NCI-H2196 treated with DMSO at 0.1 percent for 48 hours (cell line): ENCODE measurements around the gene SHC3.

ENCODE experiments used
- DNase-seq: peaks from one replicate; lab custom pipeline; 2025; ENCODE audit not compliant: unreplicated experiment; lab: John Stamatoyannopoulos, UW

Gene SHC3

DNA sequence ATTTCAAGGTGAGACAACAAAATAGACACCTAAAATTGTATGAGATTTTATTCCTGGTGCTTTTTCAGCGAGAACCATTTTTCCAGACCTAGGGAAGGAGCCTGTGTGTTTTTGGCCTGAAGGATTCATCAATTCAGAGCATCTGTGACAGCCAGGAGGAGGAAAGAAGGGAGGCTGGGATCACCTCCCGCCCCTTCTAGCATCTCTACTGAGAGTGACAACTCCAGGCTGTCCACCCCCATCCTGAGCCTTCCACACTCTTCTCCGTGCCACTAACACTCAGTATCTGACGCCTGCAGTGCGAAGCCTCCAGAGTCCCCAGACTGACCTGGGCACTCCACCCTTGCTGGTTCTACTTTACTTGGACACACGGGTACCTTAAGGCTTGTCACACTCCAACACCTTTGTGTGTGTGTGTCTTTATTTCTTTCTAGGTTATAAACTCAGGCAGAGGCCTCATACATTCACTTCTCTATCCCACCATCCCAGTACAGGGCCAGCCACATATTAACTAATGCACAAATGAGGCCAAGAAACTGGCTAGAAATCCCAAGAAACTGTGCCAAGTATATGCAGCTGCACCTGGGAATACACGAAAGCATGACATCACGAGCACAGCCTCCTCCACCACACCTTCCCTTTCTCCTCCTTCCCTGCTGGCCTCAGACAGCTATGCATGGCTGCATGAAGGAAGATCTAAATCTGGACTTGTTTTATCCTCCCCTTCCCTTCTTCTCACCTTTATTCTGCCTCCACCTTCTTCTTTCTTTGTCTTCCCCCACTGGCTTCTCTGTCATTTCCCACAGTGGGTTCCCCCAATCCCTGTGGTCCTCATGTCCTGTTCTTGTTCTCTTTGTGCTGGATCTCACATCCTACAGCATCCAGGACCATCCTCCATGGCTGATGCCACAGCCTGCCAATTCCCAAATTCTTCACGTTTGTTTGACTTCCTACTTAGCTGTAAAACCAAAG is 171.3 kb downstream of the SHC3 start:
- DNase-seq = no peak

DNA sequence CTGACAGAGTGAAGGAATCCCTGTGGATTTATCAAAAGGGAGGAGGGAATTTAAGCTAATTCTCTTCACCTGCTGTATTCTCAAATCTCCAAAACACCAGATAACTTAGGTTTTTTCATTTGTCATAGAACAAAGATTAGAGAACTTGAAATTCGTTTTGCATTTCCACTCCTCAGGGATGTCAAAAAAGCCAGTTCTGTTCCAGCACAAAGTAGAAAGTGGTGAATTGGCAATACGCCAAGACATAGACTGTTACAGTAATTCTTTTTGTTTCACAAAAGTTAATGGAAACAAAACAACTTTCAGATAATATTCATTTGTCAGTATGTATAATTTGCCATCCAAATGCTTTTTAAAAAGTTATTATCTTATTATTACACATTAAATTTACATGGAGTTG is 172.4 kb downstream of the SHC3 start:
- DNase-seq = no peak

DNA sequence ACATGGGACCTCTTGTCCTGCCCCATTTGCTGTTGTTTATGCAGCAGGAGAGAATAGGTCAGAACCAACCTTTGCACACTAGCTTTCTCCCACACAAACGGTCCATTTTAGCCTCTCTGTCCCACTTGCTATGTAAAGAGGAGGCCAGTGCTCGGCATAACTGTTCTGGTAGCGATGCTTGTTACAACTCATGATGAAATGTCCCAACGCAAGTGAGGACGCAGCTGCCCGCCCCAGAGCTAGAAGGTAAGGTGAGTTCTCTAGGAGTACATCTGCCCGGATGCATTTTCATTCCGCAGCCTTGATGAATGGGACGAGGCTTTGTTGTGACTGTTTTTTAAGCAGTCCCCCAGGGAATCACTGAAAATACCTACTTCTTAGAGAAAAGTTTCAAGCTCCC is 173.3 kb downstream of the SHC3 start:
- no peak for DNase-seq

DNA sequence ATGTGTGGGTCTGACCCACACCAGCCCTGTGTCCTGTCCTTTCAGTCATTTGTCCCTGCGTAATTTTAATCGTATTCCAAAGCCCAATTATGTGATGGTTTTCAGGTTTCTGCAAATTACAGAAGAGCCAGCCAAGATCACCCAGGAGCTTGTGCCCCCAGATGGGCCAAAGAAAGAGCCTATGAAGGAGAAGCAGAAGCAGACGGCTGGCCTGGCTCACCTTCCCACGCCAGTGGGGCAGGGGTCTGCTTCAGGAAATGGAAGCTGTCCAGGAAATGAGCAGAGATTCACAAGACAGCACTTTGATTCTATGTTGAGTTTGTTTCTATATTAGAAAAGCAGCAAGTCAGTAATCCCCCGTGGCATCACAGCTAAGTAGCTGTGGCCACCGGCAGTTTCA is 175.6 kb downstream of the SHC3 start:
- DNase-seq = no peak

DNA sequence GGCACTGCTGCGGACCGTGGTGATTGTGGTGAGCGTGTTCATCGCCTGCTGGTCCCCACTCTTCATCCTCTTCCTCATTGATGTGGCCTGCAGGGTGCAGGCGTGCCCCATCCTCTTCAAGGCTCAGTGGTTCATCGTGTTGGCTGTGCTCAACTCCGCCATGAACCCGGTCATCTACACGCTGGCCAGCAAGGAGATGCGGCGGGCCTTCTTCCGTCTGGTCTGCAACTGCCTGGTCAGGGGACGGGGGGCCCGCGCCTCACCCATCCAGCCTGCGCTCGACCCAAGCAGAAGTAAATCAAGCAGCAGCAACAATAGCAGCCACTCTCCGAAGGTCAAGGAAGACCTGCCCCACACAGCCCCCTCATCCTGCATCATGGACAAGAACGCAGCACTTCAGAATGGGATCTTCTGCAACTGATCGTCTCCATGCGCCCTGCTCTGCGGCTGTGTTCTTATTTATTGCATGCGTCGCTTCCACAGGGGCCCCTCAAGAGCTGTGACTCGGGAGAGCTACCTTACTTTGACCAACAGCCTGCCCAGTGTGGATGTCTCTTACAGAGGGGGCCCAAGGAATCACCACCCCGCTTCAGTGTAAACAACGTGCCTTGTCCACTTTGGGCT is 176.6 kb downstream of the SHC3 start:
- DNase-seq = no peak

DNA sequence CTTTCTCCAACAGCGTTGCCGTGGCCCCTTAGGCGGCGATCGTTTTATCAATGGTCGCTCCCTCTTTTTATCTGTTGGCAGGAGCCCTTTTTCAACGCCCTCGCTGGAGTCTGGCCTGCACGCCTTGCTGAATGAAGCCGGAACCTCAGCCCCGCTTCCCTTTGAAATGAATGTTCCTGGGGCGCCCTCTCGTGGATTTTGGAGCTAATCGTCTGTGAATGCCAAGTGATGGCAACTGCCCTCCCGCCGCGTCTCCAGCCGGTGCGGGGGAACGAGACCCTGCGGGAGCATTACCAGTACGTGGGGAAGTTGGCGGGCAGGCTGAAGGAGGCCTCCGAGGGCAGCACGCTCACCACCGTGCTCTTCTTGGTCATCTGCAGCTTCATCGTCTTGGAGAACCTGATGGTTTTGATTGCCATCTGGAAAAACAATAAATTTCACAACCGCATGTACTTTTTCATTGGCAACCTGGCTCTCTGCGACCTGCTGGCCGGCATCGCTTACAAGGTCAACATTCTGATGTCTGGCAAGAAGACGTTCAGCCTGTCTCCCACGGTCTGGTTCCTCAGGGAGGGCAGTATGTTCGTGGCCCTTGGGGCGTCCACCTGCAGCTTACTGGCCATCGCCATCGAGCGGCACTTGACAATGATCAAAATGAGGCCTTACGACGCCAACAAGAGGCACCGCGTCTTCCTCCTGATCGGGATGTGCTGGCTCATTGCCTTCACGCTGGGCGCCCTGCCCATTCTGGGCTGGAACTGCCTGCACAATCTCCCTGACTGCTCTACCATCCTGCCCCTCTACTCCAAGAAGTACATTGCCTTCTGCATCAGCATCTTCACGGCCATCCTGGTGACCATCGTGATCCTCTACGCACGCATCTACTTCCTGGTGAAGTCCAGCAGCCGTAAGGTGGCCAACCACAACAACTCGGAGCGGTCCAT is 177.4 kb downstream of the SHC3 start:
- peak; percentile 25 for DNase-seq

DNA sequence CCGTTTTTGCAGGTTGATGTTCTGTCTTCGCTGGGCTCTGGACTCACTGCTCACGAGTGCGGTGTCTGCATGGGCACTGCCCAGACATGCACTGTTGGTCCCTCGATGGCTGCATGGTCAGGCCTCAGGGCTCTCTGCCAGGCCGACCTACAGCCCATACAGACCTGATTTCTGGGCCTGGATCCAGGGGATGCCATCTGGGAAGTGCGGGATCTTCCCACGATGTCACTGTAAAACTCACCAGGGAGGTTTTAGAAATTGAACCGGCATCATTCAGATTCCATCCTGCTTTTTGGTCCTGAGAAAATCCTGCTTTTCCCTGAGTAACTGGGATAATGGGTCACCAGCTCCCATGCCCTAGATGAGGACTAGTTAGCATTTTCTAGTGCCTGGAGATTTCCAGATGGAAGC is 178.2 kb downstream of the SHC3 start:
- no peak for DNase-seq

DNA sequence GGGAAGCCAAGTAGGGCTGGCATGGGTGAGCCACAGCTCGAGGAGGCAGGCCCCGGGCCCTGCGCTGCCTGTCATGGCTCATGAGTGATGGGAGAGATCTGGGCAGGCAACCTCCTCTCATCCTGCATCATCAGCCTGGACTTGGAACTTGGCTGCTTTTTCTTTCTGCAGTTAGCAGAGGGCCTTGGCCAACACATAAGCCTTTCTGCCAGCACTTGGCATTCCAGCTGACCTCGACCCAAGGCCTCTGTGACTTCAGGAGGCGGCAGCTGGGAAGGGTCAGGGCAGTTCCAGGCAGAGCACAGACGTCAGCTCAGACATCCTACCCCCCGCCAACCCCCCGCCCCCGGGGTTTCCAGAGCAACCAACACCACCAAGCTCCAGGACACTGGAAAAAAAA is 179.7 kb downstream of the SHC3 start:
- no peak for DNase-seq

DNA sequence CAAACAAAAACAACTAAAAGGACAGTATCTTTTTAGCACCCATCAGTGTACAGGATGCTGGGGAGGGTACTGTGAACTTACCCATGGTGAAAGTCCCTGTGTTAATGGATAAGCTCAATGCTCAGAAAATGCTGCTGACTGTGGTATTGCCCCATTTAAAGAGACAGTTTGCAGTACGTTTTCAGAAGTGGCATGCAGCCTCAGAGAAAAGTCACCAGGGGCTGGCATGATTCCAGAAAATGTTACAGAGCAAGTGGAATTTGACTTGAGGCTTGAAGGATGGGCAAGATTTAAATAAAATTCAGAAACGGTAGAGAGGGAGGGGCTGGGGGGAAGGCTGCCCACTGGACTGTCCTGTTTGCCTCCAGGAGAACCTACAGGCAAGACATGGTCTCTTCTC is 180.1 kb downstream of the SHC3 start:
- DNase-seq = no peak

DNA sequence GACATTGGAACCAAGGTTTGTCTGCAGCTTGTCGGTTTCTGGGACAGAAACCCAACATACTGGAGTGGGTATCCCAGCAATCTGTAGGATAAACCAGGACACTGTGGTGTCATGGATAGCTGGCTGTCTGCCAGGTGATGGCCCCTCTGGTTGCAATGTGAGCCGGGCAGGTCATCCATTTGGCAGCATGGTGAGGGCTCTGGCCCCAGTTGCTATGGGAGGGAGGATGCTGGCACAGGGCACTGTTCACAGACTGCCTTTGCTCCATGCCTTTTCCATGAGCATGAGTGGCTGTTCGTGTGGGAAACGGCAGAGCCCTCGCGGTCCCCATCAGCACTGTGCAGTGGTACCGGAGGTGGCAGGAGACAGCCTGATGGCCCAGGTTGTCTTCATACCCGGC is 181.0 kb downstream of the SHC3 start:
- no peak for DNase-seq

DNA sequence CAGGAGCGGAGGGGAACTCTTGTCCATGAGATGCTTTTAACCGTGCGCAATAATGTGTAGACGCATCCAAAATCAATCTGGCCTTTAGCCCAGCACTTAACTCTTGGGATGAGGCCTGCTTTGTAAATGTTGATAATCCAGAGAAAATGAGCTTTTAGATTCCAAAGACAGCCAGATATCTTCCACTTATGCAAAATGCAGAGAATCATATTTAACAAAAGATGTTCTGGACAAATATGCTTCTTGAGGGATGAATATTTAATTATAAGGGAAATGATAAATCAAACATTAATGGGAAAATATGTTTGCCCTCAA is 181.7 kb downstream of the SHC3 start:
- DNase-seq = no peak

DNA sequence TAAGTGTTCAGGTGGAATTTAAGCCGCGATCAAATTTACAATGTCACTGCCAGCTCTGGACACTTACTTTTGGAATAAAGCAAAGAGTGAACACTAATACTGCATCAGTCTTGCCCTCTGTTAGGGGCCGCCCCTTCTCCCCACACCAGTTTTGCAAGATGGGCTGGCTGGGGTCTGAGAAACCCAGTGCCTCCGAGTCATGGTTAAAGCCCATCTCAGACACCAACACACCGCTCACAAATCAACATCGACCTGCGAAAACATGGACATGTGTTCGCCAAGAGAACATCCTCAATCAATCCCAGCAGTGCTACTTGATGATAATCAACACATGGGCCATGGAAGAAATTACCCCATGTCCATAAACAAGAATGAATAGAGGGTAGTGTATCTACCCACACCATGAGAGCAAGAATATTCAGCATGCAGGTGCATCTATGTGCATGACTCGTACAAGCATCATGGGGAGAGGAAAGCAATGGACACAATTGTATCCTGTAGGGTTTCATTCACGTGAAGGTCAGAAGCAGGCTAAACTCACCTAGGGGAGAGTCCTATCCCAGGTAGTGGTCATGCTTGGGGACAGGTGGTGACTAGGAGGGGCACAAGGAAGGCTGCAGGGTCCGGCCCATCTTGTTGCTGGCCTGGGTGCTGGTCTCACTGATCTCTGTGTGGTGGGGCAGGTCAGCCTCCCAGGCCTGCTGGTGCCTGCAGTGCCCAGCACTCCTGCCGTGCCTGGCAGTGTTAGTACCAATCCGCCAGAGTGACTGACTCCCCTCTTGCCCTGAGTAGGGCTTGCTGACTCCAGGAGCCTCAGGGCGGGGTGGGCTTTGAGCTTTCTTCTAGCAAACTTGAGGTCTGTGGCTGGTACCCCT is 182.3 kb downstream of the SHC3 start:
- no peak for DNase-seq

DNA sequence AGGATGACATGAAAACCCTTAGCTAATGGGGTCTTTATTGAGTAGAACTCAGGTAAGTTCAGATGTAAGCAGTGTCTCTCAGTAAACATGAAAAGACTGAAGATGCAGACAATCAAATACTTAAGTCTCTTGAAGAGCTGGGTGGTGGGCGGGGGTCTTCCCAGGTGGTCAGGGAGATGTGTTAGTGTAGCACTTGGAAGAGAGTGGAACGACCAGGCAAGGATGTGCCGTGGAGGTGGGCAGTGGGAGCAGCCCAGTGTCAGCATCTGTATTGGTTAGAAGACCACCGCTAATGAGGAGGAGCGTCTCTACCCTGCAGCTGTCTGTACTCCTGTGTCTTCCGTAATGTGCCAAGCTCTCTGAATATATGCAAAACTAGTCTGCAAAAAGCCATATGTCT is 183.0 kb downstream of the SHC3 start:
- no peak for DNase-seq

DNA sequence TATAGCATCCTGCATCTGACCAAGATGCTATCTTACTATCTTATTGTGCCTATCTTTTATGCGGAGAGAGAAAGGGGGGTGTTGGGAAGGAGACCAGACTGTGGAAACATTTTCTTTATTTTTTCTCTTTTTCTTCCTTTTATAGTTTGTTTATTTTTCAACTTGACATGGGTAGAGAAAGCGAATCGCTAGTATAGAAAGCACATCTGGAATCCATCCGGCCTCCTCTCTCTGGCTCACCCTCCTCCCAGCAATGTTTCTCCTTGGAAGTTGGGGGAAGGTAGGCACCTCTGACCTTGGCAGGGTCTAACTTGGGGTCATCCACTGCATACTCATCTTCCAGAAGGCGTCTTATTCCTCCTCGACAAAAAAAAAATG is 183.4 kb downstream of the SHC3 start:
- no peak for DNase-seq

DNA sequence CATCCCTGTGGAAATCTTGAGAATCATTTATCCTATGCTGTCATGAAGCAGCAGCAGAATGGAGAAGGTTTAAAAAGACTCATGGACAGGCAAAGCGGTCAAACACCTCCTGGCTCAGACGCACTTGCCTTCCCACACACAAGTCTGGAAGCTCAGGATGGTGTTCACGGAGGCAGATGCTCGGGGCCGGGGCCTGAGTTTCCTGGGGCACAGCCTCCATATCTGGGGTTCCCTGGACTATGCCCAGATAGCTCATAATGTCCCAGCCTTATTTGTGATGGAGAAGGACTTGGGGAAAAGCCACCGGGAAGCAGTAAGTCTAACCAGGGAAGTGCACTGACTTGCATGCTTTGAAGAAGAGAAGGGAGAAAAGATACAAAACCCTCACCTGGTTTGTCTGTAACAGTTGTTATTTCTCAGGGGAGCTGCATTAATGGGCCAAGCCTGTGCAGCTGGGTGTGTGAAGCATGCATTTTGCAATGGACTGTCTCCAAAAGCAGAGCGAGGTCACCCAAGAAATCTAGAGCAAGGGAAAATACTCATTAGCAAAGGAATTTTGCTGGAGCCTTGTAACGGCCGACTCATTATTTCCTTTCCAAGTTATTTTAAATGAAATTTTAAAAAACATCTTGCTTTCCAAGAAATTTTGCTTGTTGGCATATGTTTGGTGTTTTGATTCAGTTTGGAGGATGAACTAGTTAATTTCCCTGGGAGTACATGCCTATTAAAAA is 184.0 kb downstream of the SHC3 start:
- DNase-seq = no peak

DNA sequence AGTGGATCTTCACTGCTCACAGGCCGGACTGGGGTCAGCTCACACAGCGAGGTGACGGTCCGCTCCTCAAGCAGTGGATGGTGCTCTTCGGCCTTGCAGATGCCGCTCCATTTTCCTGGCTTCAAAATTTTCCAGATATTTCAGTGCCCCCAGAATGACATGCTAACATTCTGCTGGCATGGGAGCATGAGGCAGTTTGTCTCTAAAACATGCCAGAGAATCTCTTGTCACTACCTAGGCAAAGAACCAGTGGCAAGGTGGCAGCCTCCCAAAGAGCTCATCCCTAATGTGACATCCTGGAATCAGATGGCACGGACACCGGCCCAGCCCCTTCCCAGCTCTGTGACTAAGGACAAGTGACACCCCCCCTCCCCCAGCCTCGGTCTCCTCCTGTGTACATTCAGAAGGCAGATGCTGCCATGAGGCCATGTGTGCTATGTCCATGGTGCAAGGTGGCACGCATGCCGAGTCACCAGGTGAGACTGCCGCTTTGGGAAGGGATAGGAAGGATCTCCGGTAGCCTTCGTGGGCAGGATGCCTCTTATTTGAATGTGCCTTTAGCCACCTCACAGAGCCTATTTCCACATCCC is 184.7 kb downstream of the SHC3 start:
- DNase-seq = no peak

DNA sequence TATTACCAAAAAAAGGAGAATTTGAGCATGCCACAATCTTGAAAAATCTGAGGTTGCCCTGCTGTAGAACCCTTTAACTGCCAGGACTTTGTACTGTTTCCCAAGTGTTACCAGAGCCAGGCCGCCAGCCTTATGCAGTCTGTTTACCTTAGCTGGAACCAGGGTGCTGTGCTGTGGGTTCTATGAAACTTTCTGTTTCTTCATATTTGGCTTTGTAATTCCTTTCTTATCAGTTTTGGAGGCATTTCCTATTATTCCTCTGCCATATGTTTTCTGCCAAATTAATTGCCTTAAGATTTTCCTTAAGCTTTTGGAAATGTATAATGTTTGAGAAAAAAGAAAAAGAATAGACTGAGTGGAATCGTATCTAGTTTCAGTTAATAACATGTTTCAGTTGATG is 185.3 kb downstream of the SHC3 start:
- no peak for DNase-seq

DNA sequence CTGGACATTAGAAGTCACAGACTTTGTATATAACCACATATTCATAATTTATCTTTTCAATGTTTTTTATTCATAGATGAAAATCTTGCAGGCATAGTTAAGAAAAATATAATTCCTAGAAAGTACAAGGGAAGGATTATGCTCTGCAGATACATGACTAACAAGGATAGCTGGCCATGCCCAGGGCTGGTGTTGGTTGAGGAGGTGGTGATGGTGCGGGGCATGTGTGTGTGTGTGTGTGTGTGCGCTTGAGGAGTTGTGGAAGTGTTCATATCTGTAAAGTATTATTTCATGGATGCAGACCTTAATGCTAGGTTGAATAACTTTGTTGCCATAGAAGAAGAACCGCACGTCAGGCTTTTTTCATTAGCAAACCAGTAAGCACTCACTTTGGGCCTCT is 186.1 kb downstream of the SHC3 start:
- no peak for DNase-seq
